Measurements from ENCODE around the gene SLC36A1.
A peak's percentile ranks its signal among the peaks of the same experiment; 100 is the strongest.

Gene SLC36A1

GRCh38 chr5:151451626-151452520 is 4.5 kb downstream of the SLC36A1 start:
- DNase-seq (ENCODE audit: low read depth), result peak; percentile 17

DNA sequence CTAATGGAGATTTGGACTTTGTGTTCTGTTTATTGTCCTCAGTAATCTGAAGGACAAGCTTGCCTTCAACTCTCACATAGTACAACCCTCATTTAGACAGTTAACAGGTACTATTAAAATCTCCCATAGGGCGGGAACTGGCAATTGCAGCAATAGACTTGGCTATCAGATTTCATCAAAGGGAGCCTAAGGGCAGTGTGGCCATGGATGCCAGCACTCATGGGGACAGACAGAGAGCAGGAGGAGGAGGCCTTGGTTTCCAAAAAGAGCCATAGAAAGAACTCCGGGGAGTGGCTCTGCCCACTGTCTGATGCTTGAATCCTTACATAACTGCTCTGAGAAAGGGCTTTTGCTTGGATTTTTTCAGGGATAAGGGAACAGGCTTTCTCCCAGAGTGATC is 6.8 kb downstream of the SLC36A1 start:
- DNase-seq (ENCODE audit: low read depth), result no peak

GRCh38 chr5:151454889-151455288 is 7.5 kb downstream of the SLC36A1 start:
- no peak for DNase-seq (ENCODE audit: low read depth)

- DNase-seq (ENCODE audit: low read depth), result no peak
Observed at GRCh38 chr5:151456321-151456940, 9.0 kb downstream of the SLC36A1 start.

DNA sequence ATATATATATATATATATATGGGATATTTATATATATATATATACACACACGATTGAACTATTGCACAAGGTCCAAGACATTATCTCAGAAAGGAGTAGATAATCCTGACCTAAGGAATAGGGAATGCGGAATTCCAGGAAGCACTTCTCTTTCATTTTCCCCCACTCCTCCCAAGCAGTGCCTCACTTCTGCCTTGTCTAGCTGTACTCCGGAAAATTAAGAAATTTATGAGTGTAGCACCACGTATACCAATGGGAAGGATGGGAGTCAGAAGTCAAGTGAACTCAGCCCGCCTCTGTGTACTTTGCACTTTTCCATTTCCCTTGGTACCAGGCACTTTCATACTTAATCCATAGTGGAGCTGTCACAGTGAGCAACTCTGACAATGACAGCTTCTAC is 10.9 kb downstream of the SLC36A1 start:
- DNase-seq (ENCODE audit: low read depth), result no peak

- no peak for DNase-seq (ENCODE audit: low read depth)
Observed at GRCh38 chr5:151459680-151460324, 12.4 kb downstream of the SLC36A1 start.

DNA sequence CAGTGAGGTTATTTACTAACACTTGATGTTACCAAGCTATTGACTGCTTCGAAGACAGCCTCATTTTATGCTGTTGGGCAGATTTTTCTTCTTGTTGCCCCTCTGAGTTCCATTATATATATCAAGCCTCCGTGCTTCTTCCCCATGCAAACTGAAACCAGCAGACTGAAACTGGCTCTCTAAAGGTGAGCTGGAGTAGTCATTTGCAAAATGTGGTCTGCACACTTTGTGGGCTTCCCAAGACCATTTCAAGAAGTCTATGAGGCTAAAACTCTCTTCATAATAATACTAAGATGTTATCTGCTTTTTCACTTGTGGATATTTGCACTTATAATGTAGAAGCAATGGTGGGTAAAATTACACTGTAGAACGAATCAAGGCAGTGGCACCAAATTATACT is 13.9 kb downstream of the SLC36A1 start:
- DNase-seq (ENCODE audit: low read depth), result no peak

DNA sequence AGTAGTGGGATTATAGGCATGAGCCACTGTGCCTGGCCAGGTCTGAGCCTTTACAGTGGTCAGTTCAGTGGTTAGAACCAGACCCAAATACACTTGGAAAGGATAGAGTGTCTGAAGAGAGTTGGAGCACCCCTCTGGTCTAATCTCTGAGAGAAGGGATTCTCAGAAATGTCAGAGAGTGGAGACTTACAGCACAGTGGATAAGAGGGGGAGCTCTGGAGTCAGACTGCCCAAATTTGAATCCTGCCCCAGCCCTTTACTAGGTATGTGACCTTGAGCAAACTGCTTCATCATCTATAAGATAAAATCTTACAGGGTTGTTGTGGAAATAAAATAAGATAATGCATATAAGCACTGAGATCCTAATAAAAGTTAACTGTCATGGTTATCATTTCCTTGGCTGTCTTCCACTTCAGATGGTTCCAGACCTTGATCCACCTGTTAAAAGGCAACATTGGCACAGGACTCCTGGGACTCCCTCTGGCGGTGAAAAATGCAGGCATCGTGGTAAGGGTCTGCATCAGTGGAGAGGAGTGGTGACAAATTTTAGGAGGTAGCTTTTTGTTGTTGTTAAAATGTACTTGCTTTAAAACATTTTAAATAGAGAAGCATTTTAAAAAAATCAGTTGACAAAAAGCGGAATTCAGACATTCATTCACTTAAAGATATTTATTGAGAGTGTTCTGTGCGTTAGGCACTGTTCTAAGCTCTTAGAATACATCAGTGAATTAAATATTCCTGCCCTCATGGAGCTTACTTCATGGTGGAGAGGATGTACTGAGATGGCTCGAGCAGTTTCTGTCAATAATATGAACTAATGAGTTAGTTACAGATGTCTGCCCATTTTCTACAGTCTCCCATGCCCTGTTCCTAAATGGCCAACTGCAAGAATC is 16.0 kb downstream of the SLC36A1 start:
- no peak for DNase-seq (ENCODE audit: low read depth)

DNA sequence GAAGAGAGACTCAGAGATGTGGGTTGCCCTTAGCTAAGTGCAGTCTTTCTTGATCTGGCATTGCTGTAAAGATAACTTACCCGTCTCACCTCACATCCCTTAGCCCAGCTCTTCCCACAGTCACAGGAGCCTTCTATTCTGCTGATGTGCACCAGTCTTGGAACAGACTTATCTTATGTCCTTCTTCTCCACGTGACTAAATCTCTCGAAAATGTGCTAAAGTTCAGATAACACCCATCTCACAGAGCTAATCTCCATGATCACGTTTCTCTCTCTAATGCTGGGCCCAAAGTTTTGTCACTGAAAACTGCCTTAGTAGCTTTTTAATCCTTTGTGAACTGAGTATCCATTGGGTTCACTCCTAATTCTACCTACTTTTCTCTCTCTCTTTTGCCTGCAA is 16.7 kb downstream of the SLC36A1 start:
- DNase-seq (ENCODE audit: low read depth), result no peak

- DNase-seq (ENCODE audit: low read depth), result no peak
Observed at GRCh38 chr5:151465476-151465875, 18.1 kb downstream of the SLC36A1 start.

- DNase-seq (ENCODE audit: low read depth), result no peak
Observed at GRCh38 chr5:151467576-151467975, 20.2 kb downstream of the SLC36A1 start.

DNA sequence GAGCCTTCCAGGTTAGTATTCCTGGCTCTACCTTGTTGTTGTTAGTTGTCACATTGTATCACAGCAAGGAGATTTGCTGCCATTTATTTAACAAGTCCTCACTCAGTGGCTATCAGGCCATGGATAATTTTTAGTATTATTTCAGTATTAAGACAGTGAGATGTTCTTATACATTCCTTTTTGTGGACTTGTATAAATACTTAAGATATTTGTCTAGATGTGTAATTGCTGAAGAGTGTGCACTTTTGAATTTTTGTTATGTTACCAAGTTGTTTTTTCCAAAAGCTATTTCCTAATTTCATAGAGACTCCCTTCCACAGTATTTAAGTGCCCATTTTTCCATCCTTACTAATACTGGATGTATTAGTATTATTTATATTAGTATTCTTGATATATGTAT is 22.0 kb downstream of the SLC36A1 start:
- peak; percentile 26 for DNase-seq (ENCODE audit: low read depth)

GRCh38 chr5:151469992-151470391 is 22.6 kb downstream of the SLC36A1 start:
- no peak for DNase-seq (ENCODE audit: low read depth)

- DNase-seq (ENCODE audit: low read depth), result no peak
Observed at GRCh38 chr5:151470439-151470838, 23.0 kb downstream of the SLC36A1 start.

GRCh38 chr5:151471276-151471675 is 23.9 kb downstream of the SLC36A1 start:
- DNase-seq (ENCODE audit: low read depth), result no peak

GRCh38 chr5:151474799-151475198 is 27.4 kb downstream of the SLC36A1 start:
- DNase-seq (ENCODE audit: low read depth), result no peak

- no peak for DNase-seq (ENCODE audit: low read depth)
Observed at GRCh38 chr5:151475388-151475787, 28.0 kb downstream of the SLC36A1 start.

GRCh38 chr5:151476016-151476415 is 28.6 kb downstream of the SLC36A1 start:
- DNase-seq (ENCODE audit: low read depth), result no peak

- no peak for DNase-seq (ENCODE audit: low read depth)
Observed at GRCh38 chr5:151477101-151477500, 29.7 kb downstream of the SLC36A1 start.

- peak; percentile 31 for DNase-seq (ENCODE audit: low read depth)
Observed at GRCh38 chr5:151480384-151481293, 33.2 kb downstream of the SLC36A1 start.

DNA sequence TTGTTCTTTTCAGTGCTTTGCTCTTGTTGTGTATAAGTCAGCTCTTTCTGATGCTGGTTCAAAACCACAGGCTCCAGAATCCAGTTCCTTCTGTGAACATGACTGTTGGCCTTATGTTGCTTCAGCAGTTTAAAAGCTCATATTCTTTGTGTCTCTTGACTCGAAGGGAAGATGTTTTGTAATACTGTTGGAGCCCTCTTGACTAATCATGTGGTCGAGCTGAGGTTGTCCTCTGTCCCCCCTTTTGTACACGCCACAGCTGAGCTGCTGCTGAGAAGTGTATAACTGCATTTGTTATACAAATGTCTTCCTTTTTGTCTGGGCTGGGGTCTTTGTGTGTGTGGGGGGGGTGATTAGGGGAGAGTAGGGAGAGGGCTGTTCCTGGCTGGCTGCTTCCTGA is 35.8 kb downstream of the SLC36A1 start:
- DNase-seq (ENCODE audit: low read depth), result no peak

All from GM04503 (cell line).